ENCODE data around the gene POLR2J. TPM values are rescaled to one million over a fixed set of nuclear protein-coding genes. Genes with fewer than 3 reads are reported as not detected.

Gene POLR2J
- 28.8 and 38.4 TPM in 2 replicates for total RNA-seq

GRCh38 chr7:102478314-102479208 is at the start of gene POLR2J:
Gene POLR2J, minus strand, starts transcription at chr7:102478922. Its CDS starts 62 bp downstream, at chr7:102478860.

GRCh38 chr7:102517550-102518147 is 38.9 kb upstream of the POLR2J start, which contains the start of gene RASA4B:
Gene RASA4B, minus strand, starts transcription at chr7:102517777. Its CDS starts 67 bp downstream, at chr7:102517710.

GRCh38 chr7:102464577-102465280 is 14.0 kb downstream of the POLR2J start, which contains the start of the genes ALKBH4 and LRWD1:
Gene ALKBH4, minus strand, starts transcription at chr7:102464863. Its CDS starts 27 bp downstream, at chr7:102464836.
Gene LRWD1, plus strand, starts transcription at chr7:102464984. Its CDS starts 97 bp downstream, at chr7:102465081.

GRCh38 chr7:102433219-102434038 is 45.3 kb downstream of the POLR2J start, which contains the start of gene ORAI2:
Gene ORAI2, plus strand, starts transcription at chr7:102433575. Its CDS starts 5,382 bp downstream, at chr7:102438957.

Other genes with a start within 250 kb of the POLR2J start
- gene SH2B2, start 192.1 kb downstream of the POLR2J start, total RNA-seq, result 2.5 and 3.5 TPM in 2 replicates
- gene SPDYE6, start 122.5 kb downstream of the POLR2J start, total RNA-seq, result 0.07 TPM in 1 of 2 replicates, not detected in the other
- gene PRKRIP1, start 82.6 kb downstream of the POLR2J start, total RNA-seq, result 14.7 and 16.9 TPM in 2 replicates
- 65.9 and 82.4 TPM in 2 replicates for gene ORAI2, start 45.3 kb downstream of the POLR2J start, total RNA-seq
- 10.7 and 12.1 TPM in 2 replicates for gene ALKBH4, start 14.1 kb downstream of the POLR2J start, total RNA-seq
- gene LRWD1, start 13.9 kb downstream of the POLR2J start, total RNA-seq, result 13.2 and 14.6 TPM in 2 replicates
- gene RASA4B, start 38.9 kb upstream of the POLR2J start, total RNA-seq, result 3.3 and 4.6 TPM in 2 replicates
- gene UPK3BL2, start 64.8 kb upstream of the POLR2J start, total RNA-seq, result 0.67 and 1.6 TPM in 2 replicates
- not detected in 2 replicates for gene SPDYE2, start 72.3 kb upstream of the POLR2J start, total RNA-seq
- gene POLR2J3, start 93.7 kb upstream of the POLR2J start, total RNA-seq, result 12.4 and 16.2 TPM in 2 replicates
- 13.1 and 13.3 TPM in 2 replicates for gene RASA4, start 137.8 kb upstream of the POLR2J start, total RNA-seq
- gene UPK3BL1, start 163.9 kb upstream of the POLR2J start, total RNA-seq, result 6.1 and 9.5 TPM in 2 replicates
- gene SPDYE2B, start 171.4 kb upstream of the POLR2J start, total RNA-seq, result not detected in 2 replicates
- not detected in 2 replicates for gene POLR2J2, start 192.7 kb upstream of the POLR2J start, total RNA-seq